Breast epithelium (tissue), 4 donors: Measurements from ENCODE around the gene NFE2L2. TPM values are rescaled to one million over a fixed set of nuclear protein-coding genes. Genes with fewer than 3 reads are reported as not detected.

Source experiments
- DNase-seq, 2 donors: peaks; one replicate each; pipeline ENCODE4 v3.0.0-alpha.2; 2019; ENCODE audit warnings: low spot score in 2 of 2
- H3K27ac ChIP-seq, 2 donors: fragments of 200-600 bp; sonication (generic) in 1 of 2; one replicate each; pipeline ENCODE4 v1.5.1; 2016 to 2019; ENCODE audit warnings: mild to moderate bottlenecking in 1 of 2
- H3K27me3 ChIP-seq, 2 donors: fragments of 200-600 bp; sonication (generic) in 1 of 2; one replicate each; pipeline versions ENCODE4 v1.5.1 to v1.6.0; 2017 to 2019; ENCODE audit warnings: control low read depth in 1 of 2, mild to moderate bottlenecking in 1 of 2
- H3K36me3 ChIP-seq: fragments of 200-600 bp; one replicate; pipeline ENCODE4 v1.5.1; 2019
- H3K4me1 ChIP-seq, 2 donors: fragments of 200-600 bp; sonication (generic); one replicate each; pipeline ENCODE4 v1.5.1; 2016 to 2019; ENCODE audit warnings: control low read depth in 1 of 2
- H3K4me3 ChIP-seq, 3 donors: fragments of 200-600 bp; sonication (generic); 1 replicate in 2 of 3; 2 replicates in 1 of 3; pipeline ENCODE4 v1.5.1; 2016 to 2019; ENCODE audit warnings: mild to moderate bottlenecking in 3 of 3, moderate library complexity in 2 of 3
- H3K9me3 ChIP-seq, 2 donors: fragments of 200-600 bp; sonication (generic) in 1 of 2; one replicate each; pipeline ENCODE4 v1.5.1; 2016 to 2019; ENCODE audit warnings: control low read depth in 1 of 2
- POLR2A ChIP-seq: fragments of 450-650 bp; IDR thresholded peaks from one replicate; pipeline ENCODE4 v1.6.1; 2016; ENCODE audit warnings: antibody characterized with exemption, mild to moderate bottlenecking, moderate library complexity
- POLR2AphosphoS5 ChIP-seq, 3 donors: sonication (generic); formaldehyde crosslinking; IDR thresholded peaks; one replicate each; pipeline ENCODE4 v1.6.1; 2017; ENCODE audit warnings: antibody characterized with exemption in 3 of 3
- intact Hi-C: fragments of 100-400 bp; cut with DNase I; formaldehyde crosslinking; loops from one replicate; pipeline ENCODE4 v1.15.1; 2023; ENCODE audit warnings: low total_unique reads
- total RNA-seq, 3 donors: library from RNA; depleted of rRNA; stranded (reverse); fragments of >200 nt; gene quantifications; one replicate each; pipeline ENCODE4 v1.1.0, GENCODE V29; 2016
- TF ChIP-seq, protein P1 (sequence below), 3 donors: fragments of 450-650 bp; IDR thresholded peaks; one replicate each; pipeline ENCODE4 v1.5.1; 2016 to 2017; ENCODE audit warnings: antibody characterized with exemption in 3 of 3, mild to moderate bottlenecking in 3 of 3, moderate library complexity in 3 of 3

NFE2L2 gene
- total RNA-seq, 3 donors from 2014 or later = 63.8 to 133 (median 124) TPM

DNA sequence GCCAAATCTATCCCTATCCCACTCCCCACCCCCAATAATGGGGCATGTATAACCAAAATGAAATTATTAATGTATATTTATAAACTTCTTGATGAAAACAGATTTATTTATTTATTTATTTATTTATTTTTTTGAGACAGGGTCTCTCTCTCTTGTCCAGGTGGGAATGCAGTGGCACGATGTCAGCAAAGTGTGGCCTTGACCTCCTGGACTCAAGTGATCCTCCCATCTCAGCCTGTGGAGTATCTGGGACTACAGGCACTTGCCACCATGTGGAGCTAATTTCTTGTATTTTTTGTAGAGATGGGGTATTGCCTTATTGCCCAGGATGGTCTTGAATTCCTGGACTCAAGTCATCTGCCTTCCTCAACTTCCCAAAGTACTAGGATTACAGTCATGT, 79.9 kb downstream of the NFE2L2 start:
- Histone ChIP-seq H3K9me3 (no peaks in the 10 kb centered on the region), H3K4me3 (no peak overlapping the region), H3K36me3 (no peaks in the 10 kb centered on the region), H3K27me3 (no peaks in the 10 kb centered on the region), H3K4me1 (no peaks in the 10 kb centered on the region), H3K27ac (no peak overlapping the region)
- intact Hi-C loops = no loop called here
- no peak for DNase-seq
- TF ChIP-seq POLR2A (no peak), POLR2AphosphoS5 (IDR thresholded peaks at IDR 0.05) (no peak)
- TF ChIP-seq, protein P1, sequence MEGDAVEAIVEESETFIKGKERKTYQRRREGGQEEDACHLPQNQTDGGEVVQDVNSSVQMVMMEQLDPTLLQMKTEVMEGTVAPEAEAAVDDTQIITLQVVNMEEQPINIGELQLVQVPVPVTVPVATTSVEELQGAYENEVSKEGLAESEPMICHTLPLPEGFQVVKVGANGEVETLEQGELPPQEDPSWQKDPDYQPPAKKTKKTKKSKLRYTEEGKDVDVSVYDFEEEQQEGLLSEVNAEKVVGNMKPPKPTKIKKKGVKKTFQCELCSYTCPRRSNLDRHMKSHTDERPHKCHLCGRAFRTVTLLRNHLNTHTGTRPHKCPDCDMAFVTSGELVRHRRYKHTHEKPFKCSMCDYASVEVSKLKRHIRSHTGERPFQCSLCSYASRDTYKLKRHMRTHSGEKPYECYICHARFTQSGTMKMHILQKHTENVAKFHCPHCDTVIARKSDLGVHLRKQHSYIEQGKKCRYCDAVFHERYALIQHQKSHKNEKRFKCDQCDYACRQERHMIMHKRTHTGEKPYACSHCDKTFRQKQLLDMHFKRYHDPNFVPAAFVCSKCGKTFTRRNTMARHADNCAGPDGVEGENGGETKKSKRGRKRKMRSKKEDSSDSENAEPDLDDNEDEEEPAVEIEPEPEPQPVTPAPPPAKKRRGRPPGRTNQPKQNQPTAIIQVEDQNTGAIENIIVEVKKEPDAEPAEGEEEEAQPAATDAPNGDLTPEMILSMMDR (IDR thresholded peaks at IDR 0.05) = no peak

DNA sequence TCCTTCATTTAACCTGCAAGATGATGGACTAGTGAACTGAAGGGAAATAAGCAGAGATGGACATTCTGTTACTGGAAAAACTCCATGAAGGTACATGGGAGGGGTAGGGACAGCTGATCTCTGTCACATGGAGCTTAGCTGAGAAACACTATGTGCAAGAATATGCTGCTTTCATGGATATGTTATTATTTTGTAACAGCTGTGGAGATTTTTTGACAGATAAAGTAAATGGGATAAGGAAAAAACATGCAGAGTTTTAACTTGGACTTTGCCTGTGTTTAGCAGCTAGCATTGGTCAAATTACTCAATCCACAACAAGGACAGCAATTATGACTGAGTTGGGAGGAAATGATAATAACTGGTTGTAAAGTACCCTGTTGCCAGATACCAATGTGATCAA, 80.7 kb downstream of the NFE2L2 start:
- Histone ChIP-seq H3K4me1 (no peaks in the 10 kb centered on the region), H3K4me3 (no peak overlapping the region), H3K27me3 (no peaks in the 10 kb centered on the region), H3K9me3 (no peaks in the 10 kb centered on the region), H3K27ac (no peak overlapping the region), H3K36me3 (no peaks in the 10 kb centered on the region)
- TF ChIP-seq POLR2AphosphoS5 (IDR thresholded peaks at IDR 0.05) (no peak), POLR2A (no peak)
- TF ChIP-seq, protein P1 (IDR thresholded peaks at IDR 0.05) = no peak
- no peak for DNase-seq
- intact Hi-C loops = no loop called here

Other genes with a start within 250 kb of the NFE2L2 start
- 10 to 100 TPM; 60.6 to 100.0 (median 95.9) TPM for gene HNRNPA3, start 51.9 kb downstream of the NFE2L2 start, total RNA-seq
- 10 to 100 TPM; 28.2 to 30.6 (median 28.5) TPM for gene AGPS, start 128.0 kb upstream of the NFE2L2 start, total RNA-seq